ENCODE data around the gene GPC6.

The GPC6 gene

DNA sequence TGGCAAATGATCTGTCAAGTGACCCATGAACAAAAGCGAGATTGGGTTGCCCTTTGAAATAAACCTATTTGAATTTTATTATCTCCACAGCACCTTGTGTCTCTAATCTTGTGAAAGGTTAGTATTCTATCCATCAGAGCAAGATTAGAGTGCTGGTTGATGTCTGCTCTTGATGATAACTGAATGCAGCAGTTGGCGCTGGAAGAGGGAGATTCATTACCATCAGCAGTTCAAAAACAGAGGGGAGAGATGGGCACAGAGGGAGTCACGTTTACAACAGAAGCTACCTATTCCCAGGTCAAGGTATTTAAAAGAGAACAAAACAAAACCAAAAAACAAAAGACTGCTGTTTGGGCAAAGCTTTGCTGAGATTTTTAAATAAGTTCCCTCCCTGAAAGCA, 588.1 kb downstream of the GPC6 start:
- TF ChIP-seq, protein P1, sequence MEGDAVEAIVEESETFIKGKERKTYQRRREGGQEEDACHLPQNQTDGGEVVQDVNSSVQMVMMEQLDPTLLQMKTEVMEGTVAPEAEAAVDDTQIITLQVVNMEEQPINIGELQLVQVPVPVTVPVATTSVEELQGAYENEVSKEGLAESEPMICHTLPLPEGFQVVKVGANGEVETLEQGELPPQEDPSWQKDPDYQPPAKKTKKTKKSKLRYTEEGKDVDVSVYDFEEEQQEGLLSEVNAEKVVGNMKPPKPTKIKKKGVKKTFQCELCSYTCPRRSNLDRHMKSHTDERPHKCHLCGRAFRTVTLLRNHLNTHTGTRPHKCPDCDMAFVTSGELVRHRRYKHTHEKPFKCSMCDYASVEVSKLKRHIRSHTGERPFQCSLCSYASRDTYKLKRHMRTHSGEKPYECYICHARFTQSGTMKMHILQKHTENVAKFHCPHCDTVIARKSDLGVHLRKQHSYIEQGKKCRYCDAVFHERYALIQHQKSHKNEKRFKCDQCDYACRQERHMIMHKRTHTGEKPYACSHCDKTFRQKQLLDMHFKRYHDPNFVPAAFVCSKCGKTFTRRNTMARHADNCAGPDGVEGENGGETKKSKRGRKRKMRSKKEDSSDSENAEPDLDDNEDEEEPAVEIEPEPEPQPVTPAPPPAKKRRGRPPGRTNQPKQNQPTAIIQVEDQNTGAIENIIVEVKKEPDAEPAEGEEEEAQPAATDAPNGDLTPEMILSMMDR (conservative IDR thresholded peaks at IDR 0.05): no peak
- H3K27ac ChIP-seq: no peak overlapping the region

DNA sequence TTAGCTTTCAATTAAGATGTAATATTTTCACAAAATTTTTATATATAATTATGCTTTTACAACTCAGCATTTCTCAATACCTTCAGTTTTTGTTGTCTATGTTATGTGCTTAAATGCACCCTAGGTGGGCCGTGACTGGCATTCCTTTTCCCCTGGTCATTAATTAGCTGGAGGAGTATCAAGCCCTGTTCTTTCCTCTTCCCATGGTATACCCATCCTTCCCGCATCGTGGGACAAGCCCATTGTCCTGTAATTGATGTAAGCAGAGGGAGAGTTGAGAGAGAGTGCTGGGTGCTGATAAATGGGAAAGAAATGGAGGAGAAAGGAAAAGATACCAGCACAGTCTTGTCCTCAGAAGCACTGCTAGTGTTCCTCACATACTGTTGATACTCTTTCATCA, 591.7 kb downstream of the GPC6 start:
- no peak overlapping the region for H3K27ac ChIP-seq
- TF ChIP-seq, protein P1 (conservative IDR thresholded peaks at IDR 0.05): no peak

DNA sequence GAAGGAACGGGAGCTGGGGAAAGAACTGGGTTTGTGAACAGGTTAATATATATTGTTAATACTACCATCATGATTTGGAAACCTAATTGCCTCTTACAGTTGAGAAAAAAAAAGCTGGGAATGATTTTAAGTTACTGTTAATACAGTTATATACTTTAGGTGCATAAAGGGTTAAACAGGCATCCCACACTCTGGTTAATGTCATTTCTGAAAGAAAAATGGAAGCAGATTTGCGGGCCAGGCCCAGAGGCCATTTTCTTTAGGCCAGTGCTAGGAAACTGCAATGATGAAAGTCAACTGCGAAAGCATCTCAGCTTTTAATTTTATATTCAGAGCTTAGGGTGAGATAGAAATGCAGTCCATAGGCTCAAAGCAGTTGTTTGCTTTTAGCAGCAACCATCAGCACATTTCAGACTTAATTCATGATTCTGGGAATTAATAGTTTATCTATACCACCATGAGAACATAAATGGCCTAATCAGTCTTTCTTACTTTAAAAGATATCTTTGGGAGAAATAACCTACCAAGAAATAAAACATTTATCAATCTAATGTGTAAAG, 592.8 kb downstream of the GPC6 start:
- TF ChIP-seq, protein P1 (conservative IDR thresholded peaks at IDR 0.05): no peak
- no peak overlapping the region for H3K27ac ChIP-seq

DNA sequence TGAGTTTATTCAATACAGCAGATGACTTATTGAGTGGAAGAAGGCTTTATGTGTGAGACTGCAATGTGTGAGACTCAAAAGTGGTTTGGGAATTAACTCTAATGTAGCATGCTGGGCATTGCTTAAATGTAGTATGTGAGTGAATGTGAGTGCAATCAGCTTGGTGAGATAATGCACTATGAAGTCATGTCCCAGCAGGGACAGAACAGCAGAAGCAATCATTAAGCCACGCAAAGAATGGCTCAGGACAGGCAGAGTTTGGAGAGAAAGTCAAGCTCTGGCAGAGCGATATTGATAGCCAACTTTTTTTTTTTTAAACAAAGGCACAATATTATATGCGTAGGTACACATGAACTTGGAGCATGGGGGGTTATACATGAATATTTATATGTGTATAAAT, 597.7 kb downstream of the GPC6 start:
- H3K27ac ChIP-seq: no peak overlapping the region
- TF ChIP-seq, protein P1 (conservative IDR thresholded peaks at IDR 0.05): no peak

DNA sequence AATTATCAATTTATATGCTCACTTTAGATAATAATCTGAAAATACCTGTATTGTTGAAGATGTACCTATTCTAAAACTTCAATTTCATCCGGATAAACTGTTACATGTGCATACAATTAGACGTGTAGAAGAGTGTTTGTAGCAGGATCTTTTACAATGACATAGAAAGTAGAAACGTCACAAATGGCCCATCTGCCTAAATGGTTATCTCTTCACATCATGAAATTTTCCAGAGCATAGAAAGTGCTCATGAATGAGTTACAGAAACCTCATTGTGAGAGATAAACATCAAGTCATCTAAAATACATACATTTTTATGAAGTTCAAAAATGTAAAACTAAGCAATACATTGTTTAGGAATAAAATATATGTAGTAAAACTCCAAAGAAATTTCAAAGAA, 607.4 kb downstream of the GPC6 start:
- TF ChIP-seq, protein P1 (conservative IDR thresholded peaks at IDR 0.05): no peak
- no peak overlapping the region for H3K27ac ChIP-seq

DNA sequence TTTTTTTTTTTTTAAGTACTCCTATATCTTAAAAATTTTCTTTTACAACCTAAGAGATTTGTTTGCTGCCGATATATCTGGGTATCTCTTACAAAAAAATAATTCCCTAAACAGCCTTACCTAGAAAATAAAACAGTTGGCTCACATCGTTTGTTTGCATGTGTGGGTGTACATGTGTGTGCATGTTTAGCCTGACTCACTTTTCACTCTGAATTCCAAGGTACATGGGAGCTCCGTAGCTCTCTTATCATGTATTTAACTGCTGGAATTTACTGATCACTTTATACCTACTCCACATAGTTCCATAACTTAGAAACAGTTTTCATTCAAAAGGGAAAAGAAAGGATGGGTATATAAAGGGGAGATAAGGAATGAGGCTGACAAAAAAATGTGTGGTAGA, 616.5 kb downstream of the GPC6 start:
- no peak overlapping the region for H3K27ac ChIP-seq
- TF ChIP-seq, protein P1 (conservative IDR thresholded peaks at IDR 0.05): no peak

DNA sequence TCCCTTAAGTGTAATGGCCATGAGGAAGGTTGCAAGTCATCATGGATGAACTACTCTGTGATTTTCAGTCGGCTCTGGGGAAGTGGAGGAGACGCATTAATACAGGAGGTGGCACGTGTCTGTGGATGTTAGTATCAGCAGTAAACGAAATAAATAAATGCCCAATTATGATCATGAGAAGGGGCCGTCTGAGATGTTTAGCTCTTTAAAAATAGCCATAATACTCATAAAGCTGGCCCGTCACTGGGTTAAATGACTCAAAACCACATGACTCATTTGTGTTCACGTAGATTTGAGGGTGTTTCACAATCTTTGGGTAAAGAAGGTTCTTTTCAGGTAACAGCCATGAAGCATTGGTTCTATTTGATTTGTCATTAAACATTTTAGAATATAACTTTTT, 620.6 kb downstream of the GPC6 start:
- no peak overlapping the region for H3K27ac ChIP-seq
- TF ChIP-seq, protein P1 (conservative IDR thresholded peaks at IDR 0.05): no peak
